GM21737 (cell line): Measurements from ENCODE around the gene PKN2.
"Not testable (repeated sequence)": the region's sequence is repeated elsewhere in the genome, so short reads cannot be mapped to it uniquely, and the experiment has no call there.

Experiments
- ATAC-seq: cut with Tn5 transposase; IDR thresholded peaks from one replicate; pipeline ENCODE4 v1.9.1; 2021; ENCODE audit warnings: mild to moderate bottlenecking, moderate library complexity; ENCODE audit not compliant: unreplicated experiment

Gene PKN2

DNA sequence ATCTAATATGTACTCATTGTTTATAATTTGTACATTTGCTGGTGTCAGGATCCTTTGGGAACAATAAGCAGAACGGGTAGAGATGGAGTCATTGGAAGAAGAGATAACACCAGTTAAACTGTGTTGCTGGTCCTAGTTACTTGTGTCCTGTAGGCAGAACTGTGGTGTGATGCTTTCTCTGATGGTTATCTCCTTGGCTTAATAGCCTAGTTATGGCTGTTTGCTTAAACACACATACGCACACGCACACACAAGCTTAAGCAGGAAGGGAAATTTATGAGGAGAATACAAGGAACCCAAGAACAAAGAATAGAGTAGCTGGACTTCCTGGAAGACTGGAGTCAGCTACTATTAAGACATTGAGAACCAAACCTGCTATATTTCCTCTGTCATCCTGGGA lies 5.7 kb upstream of the PKN2 start:
- ATAC-seq = no peak

DNA sequence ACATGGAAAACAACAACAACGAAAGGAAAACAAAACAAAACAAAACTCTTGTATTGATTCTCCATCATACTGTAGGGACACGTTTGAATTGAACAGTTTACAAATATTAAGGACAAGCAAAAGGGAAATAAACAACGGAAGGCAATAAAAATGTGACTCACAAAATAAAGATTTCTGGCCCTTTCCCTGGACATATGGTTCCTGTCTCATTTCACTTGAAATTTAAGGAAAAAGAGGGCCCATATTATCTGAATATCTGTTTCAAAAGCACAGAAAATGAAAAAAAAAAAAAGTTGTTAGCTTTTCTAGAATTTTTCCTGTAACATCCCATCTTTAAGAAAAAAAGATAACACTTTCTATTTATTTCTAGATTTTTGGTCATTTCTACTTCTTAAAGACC lies 3.6 kb upstream of the PKN2 start:
- ATAC-seq = no peak

DNA sequence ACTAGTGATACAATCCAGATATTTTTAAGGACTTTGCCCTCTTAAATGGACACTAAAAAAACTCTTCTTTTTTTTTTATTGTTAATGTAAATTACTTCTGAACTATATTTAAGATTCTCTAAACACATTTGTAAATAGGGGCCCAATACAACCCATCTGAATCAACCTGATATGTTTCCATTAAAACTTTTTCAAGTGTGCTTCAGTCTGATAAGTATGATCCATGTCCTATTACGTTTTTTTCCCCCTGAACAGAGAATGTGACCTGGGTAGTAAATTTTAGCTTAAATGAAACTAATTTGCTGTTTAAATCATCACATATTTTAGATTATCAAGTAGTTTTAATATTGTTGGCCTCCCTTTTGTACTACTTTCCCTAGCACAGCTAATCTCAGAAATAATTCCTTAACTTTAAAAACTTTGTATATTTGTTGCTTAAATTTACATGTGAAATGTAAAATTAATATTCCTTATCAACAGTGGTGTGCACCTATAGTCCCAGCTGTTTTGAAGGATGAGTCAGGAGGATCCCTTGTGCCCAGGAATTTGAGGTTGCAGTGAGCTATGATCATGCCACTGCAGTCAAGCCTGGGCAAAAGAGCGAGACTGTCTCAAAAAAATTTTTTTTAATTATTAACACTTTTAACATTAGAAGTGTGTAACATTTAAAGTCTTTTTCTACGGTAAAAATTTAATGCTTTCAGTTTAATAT lies 3.0 kb upstream of the PKN2 start:
- no peak for ATAC-seq

DNA sequence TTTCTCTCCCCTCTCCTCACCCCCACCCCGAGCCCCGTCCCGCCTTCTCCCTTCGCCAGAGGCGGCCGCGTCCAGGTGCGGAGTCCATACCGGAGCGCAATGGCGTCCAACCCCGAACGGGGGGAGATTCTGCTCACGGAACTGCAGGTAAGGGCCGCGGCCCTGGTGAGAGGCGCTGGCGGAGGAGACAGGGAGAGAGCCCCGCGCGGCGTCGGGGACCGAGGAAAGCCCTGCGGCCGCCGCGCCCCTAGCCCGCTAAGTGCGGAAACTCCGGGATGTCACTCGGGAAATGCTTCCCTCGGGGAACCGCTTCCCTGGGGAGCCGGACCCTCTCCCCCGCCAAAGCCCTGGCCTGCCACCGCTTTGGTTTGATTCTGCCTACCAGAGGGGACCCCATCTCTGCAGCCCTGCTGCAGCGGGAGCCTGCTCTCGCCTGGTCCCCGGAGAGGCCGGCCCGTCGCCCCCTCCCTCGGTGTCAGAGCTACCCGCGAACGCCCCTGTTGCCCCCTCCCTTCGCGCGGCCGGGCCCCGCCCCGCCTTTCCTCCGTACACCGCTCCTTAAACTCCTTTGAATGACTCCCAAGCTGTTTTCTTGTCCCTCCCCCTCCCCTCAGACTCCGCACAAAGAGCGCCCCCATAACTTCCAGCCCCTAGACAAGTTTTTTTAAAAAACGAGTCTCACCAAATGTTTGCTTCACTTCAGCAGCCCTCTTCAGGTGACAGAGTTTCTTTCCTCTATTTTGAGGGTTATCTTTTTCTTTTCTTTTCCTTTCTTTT lies 597 bp downstream of the PKN2 start:
- peak; percentile 36 for ATAC-seq

- ATAC-seq = peak; percentile 5
These were observed 1.2 kb downstream of the PKN2 start for GRCh38 chr1:88685259-88685620.

GRCh38 chr1:88691540-88691939 lies 7.5 kb downstream of the PKN2 start:
- ATAC-seq = no peak

DNA sequence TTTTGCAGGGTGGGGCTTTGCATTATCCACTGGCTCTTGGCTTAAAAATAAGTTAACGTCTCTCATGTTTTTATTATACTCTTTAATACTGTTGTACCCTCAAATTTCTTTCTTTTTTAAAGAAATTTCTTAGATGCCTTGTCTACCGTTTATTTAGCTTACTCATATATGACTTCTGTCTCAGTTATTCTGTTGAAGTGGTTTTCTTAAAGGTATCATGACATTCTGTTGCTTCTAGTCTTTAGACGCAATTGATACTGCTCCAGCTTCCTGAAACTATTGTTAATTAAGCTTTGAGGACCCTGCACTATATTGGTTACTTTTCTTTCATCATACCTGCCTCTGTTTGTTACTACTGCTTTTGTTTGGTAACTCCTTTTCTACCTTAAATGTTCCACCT lies 11.7 kb downstream of the PKN2 start:
- ATAC-seq = no peak

- ATAC-seq = no peak
These were observed 13.4 kb downstream of the PKN2 start for GRCh38 chr1:88697503-88697902.

GRCh38 chr1:88698140-88698539 lies 14.1 kb downstream of the PKN2 start:
- no peak for ATAC-seq

DNA sequence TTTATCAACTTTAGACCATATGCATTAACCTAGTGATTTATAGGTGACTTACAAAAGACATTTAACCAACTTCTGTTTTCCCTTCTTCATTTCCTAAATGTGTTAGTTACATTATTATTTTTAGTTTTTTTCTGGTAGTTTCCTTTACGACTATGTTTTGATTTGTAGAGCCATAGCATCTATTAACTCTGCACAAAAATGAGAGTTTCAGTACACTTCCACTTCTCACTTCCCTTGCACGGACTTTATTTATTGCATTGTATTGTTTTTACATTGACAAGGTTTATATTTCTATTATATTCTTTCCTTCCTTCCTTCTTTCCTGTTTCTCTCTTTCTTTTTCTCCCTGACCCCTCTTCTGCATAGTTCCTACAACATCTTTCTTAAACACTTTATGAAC lies 14.7 kb downstream of the PKN2 start:
- ATAC-seq = no peak

GRCh38 chr1:88700425-88701013 lies 16.4 kb downstream of the PKN2 start:
- ATAC-seq = no peak

- ATAC-seq = peak; percentile 75
These were observed 17.2 kb downstream of the PKN2 start for GRCh38 chr1:88701275-88701674.

- not testable (repeated sequence) for ATAC-seq
These were observed 17.7 kb downstream of the PKN2 start for GRCh38 chr1:88701793-88702192.

- ATAC-seq = no peak
These were observed 23.9 kb downstream of the PKN2 start for GRCh38 chr1:88708011-88708410.

DNA sequence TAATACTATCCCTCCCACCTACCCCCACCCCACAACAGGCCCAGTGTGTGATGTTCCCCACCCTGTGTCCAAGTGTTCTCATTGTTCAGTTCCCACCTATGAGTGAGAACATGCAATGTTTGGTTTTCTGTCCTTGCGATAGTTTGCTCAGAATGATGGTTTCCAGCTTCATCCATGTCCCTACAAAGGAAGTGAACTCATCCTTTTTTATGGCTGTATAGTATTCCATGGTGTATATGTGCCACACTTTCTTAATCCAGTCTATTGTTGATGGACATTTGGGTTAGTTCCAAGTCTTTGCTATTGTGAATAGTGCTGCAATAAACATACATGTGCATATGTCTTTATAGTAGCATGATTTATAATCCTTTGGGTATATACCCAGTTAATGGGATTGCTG lies 28.8 kb downstream of the PKN2 start:
- not testable (repeated sequence) for ATAC-seq

DNA sequence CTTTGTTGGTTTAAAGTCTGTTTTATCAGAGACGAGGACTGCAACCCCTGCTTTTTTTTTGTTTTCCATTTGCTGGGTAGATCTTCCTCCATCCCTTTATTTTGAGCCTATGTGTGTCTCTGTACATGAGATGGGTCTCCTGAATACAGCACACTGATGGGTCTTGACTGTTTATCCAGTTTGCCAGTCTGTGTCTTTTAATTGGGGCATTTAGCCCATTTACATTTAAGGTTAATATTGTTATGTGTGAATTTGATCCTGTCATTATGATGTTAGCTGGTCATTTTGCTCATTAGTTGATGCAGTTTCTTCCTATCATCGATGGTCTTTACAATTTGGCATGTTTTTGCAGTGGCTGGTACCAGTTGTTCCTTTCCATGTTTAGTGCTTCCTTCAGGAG lies 32.5 kb downstream of the PKN2 start:
- ATAC-seq = not testable (repeated sequence)

- ATAC-seq = no peak
These were observed 38.4 kb downstream of the PKN2 start for GRCh38 chr1:88722492-88722891.

DNA sequence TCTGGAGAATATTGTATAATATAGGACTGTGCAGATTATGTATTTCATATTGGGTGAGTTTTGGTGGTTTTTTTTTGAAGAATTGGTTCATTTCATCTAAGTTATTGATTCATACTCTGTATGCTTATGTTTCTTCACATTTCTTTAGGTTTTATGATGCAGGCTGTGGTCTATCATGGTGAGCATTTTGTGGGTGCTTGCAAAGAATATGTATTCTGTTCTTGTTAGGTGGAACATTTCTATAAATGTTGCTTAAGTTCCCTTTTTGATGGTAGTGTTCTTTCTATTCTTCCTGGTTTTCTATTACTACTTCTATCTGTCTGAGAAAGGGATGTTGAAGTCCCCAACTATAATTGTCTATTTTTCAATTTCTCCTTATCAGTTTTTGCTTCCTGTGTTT lies 42.6 kb downstream of the PKN2 start:
- ATAC-seq = no peak

GRCh38 chr1:88727205-88727604 lies 43.1 kb downstream of the PKN2 start:
- ATAC-seq = no peak

DNA sequence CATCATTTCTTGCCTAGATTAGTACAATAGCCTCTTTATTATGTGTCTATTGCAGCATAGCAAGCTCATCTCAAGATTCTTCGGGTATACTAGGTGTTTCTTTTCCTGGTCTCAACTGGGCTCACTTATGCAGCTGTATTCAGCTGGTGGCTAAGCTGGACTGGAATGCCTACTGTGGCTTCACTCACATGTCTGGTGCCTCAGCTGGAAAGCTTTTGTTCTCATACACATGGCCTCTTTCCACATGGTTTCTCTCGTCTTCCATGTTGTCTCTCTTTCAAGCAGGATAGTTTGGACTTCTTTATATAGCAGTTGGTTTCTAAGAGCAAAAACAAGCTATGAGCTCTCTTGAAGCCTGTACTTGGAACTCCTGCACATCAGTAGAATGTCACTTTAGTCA lies 45.2 kb downstream of the PKN2 start:
- no peak for ATAC-seq

DNA sequence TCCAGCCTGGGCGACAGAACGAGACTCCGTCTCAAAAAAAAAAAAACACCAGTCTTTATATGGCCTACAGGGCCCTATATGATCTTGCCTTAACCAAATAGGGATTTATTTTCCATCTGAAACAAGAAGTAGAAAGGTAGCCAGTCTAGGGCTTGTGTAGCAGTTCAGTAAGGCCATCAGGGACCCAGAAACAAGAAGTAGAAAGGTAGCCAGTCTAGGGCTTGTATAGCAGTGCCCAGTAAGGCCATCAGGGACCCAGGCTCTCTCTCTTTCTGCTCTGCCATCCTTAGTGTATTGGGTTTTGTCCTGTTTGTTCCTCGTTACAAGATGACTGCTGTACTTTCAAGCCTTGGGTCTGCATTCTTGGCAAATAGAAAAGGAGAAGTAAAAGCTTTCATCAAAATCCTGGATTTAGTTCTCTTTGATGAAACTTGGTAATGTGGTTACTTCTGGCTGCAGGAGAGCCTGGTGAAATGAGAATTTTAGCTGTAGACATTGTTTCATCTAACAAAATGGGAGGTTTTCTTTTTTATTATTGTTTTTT lies 46.1 kb downstream of the PKN2 start:
- ATAC-seq = no peak

GRCh38 chr1:88730995-88731394 lies 46.9 kb downstream of the PKN2 start:
- ATAC-seq = no peak
